GM18507 (cell line): ENCODE results near the gene SBNO2.
A peak's percentile ranks its signal among the peaks of the same experiment; 100 is the strongest.

ENCODE experiments used
- DNase-seq: peaks from one replicate; pipeline ENCODE4 v3.0.0; 2011; ENCODE audit warnings: low read depth; ENCODE audit not compliant: insufficient read length; ENCODE audit errors: extremely low spot score
- FAIRE-seq: peaks from 2 replicates; lab custom pipeline; 2011; peaks lifted over from hg19 to GRCh38; lab: Jason Lieb, UNC

Gene SBNO2

DNA sequence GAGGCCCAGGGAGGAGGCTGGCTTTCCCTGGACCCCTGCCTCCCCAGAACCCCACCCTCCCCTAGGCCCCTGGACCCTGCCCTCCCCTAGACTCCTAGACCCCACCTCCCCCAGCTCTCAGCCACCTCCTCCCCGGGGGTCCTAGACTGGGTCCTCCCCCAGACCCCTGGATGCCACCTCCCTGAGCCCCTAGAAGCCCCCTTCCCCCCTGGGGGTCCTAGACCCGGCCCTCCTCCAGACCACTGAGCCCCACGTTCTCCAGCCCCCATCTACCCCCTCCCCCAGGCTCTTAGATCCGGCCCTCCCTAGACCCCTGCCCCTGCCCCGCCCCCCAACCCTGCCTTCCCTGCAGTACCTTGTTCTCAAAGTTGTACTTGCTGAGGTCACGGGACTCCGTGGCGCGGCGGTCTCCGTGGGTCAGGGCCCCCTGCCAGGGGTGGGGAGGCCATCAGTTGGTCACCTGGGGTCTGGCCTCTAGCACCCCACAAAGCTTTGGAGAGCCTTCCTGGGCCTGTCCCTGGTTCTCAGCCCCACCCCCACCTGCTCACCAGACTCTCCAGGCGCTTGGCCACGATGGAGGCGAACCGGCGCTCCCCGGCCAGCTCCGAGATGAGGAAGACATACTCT is 62.3 kb downstream of the SBNO2 start:
- no peak for DNase-seq
- FAIRE-seq: no peak

DNA sequence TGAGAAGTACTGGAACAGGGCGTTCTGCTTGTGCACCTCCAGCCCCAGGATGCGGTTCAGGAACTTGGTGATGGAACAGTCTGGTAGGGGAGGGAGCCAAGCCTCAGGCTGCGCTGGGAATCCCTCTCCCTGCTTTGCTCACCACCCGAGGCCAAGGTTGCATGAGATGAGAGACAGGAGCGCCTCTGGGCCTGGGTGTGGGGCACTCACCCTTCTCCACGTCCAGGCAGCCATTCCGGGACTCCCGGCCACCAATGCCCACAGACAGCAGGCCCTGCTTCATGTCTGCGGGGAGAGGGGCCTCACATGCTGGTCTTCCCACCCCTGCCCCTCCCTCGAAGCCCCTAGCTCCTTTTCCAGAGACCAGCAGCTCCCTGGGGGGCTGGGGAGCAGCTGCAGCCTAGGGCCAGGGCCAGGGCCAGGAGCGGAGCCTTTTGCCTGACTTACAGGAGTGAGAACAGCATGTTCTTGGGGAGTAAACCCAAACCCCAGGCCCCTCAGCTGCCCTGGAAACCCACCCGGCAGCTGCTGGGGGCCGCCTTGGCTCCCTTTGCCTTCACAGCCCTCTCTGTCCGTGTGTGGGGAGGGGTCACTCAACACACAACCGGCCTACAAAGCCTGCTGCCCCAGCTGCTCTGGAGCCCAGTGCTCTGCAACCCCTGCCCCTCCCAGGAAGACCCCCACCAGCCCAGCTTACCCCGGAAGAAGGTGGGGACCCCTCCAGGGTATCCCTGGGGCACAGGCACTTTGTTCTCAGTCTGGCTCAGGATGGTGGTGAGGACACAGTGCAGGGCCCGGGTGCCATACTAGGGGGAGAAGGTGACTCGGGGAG is 63.0 kb downstream of the SBNO2 start:
- no peak for FAIRE-seq

DNA sequence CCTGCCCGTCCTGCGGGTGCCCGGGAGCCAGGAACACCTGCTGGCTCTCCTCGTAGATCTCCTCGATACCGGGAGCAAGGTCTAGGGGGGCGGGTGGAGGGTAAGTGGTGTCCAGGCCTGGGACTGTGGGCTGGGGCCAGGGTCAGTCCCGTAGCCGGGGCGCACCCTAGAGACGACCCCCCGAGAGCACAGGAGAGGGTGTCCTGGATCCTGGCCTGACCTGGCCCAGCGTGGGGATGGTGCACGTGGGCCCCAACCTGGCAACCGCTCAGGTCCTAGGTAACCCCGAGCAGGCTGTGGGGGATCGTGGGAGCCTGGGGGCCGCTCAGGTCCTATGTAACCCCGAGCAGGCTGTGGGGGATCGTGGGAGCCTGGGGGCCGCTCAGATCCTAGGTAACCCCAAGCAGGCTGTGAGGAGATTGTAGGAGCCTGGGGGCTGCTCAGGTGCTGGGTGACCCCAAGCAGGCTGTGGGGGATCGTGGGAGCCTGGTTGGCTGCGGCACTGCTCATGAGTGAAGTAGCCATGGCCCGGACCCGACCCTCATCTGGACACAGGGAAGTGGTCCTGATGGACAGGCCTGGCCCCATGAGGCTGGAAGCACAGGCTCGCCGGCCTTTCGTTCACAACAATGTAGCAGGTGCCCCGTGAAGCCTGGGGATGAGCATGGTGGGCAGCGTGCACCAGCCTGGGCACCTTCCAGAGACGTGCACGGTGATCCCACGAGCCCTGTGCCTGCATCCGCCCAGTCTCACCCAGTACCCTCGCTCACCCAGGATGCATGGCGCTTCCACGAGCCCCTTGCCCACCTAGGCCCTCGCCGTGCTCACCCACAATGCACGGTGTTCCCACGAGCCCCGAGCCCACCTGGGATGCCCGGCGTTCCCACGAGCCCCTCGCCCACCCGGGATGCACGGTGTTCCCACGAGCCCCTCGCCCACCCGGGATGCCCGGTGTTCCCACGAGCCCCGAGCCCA is 64.1 kb downstream of the SBNO2 start:
- no peak for FAIRE-seq

More for the DNA sequence above, 63.0 kb downstream of the SBNO2 start:
- DNase-seq: no peak

DNA sequence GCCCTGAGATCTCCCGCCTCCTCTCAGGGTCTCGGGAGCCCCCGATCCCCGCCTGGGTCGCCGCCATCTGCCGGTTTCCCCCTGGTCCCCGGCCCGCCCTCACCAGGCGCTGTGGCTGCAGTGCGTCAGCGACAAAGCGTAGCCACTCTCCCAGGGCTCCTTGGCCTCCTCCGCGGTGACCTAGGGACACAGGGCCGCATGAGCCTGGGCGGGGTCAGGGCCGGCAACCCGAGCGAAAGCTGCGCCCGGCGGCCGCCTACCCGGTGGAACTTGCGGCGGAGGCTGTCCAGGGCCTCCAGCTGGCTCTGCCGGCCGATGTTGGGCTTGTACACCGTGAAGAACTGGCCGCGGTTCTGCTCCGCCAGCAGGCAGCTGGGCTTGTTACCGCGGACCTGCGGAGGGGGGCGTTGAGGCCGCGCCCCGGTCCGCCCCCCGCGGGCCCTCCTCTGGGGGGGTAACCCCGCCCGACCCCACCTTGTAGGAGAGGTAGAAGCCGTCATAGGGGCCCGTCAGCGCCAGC is 65.0 kb downstream of the SBNO2 start:
- DNase-seq: no peak
- no peak for FAIRE-seq

More for the DNA sequence above, 64.1 kb downstream of the SBNO2 start:
- DNase-seq: no peak

DNA sequence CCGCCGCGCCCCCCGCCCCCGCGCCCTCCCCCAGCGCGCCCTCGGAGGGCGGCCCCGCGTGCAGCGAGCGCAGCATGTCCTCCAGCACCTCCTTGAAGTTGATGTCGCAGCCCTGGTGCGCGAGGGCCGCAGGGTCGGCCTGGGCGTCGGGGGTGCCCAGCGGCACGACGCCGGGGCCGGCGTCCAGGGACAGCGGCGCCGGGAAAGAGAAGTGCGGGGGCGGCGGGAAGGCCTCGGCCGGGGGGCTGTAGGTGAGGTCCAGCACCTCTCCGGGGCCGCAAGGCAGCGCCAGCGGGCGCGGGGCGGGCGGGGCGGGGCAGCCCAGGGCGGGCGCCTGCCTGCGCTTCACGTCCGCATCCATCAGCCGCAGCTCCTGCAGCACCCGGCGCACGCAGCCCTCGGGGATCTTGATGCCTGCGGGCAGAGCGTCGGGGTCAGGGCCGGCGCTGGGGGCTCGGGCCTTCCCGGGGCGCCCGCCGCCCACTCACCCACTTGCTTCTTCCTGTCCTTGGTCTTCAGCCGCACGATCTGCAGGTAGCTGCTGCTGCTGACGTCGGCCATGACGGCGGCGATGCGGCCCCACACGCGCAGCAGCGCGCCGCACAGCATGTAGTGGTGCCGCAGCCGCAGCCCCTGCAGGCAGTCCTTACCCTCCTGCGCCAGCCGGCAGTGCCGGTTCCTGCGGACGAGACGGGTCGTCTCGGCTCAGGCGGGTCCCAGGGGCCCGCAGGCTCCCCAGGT is 65.6 kb downstream of the SBNO2 start:
- DNase-seq (no peak), FAIRE-seq (no peak)

DNA sequence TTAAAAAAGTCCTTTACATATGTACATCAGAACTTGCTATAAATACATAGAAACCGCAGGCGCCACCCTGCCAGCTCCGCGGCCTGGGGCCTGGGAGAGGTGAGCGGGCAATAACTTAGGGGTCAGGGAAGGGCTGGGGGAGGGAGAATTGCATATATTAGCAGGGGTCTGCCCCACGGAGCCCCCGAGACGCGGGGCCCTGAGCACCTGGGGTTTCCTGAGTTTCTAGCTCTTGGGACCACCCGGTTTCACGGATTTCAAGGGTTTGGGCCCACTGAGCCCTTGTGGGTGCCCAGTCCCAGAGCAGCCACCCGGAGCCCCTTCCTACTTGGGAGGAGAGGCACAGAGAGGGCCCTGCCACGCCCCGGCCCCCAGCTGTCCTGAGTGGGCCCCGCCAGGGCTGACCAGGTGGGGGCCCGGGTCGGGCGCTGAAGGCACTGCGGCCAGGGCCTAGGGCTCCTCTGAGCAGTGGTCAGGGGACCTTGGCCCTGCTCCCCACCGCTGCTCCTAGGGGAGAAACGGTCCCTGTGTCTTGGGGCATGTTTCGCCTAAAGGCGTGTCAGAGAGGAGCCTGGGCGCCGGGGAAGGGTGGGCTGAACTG is 66.3 kb downstream of the SBNO2 start:
- FAIRE-seq: no peak
- DNase-seq: no peak

DNA sequence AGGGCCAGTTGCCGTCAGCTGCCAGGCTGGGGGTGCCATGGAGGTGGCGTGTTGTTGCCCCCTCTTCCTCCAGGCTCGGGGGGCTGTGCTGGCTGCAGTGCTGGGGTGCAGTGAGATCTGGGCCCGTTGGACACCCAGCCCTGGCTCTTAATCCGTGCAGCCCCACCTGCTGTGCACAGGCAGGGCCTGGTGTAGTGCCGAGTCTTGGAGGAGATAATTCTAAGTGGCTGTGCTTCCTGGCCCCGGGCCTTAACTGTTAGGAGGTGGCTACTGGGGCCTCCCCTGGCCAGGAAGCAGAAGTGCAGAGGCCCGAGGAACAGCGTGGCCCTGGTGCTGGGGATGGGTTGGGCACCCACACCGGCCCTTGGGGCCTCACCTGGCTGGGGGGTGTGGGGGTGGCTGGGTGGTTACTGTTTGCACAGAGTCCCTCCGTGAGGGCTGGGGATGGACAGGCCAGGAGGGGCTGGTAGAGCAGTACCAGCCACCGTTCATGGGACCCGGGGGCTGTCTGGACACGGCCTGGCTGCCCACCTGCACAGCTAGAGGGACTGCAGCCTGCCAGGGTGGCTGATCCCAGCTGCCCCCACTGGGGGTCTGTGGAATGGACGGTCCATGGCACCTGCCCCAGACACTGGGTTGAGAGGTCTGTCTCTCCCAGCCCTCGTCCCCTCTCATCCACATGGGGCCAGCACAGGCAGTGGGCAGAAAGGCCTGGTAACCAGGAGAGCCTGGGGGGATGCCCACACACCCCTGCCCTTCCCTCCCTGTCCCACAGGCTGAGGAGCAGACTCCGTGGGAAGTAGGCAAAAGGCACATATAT is 67.0 kb downstream of the SBNO2 start:
- no peak for FAIRE-seq
- no peak for DNase-seq

DNA sequence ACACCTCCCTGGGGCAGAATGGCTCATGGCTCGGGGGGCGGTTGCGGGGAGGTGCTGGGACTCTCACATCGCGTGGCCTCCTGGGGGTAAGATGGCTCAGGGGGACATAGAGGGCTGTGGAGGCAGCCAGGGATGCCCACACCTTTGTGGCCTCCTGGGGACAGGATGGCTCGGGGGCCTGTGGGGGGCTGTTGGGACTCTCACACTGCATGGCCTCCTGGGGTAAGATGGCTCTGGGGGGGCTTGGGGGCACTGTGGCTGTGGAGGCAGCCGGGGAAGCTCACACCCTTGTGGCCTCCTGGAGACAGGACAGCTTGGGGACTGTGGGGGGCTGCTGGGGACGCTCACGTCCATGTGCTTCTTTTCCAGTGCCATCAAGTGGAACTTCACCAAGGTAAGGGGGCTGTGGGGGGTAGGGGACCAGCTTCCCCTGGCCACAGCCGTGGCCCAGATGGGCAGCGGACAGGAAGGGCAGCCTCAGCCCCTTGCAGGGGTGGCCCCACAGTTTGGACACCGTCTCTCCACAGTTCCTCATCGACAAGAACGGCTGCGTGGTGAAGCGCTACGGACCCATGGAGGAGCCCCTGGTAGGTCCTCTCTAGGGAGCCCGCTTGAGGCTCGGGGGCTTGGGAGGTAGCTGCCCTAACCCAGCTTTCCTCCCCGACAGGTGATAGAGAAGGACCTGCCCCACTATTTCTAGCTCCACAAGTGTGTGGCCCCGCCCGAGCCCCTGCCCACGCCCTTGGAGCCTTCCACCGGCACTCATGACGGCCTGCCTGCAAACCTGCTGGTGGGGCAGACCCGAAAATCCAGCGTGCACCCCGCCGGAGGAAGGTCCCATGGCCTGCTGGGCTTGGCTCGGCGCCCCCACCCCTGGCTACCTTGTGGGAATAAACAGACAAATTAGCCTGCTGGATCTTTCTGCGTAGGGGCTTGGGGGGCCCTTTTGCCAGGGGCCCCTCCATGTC is 67.9 kb downstream of the SBNO2 start:
- no peak for DNase-seq
- FAIRE-seq: no peak

DNA sequence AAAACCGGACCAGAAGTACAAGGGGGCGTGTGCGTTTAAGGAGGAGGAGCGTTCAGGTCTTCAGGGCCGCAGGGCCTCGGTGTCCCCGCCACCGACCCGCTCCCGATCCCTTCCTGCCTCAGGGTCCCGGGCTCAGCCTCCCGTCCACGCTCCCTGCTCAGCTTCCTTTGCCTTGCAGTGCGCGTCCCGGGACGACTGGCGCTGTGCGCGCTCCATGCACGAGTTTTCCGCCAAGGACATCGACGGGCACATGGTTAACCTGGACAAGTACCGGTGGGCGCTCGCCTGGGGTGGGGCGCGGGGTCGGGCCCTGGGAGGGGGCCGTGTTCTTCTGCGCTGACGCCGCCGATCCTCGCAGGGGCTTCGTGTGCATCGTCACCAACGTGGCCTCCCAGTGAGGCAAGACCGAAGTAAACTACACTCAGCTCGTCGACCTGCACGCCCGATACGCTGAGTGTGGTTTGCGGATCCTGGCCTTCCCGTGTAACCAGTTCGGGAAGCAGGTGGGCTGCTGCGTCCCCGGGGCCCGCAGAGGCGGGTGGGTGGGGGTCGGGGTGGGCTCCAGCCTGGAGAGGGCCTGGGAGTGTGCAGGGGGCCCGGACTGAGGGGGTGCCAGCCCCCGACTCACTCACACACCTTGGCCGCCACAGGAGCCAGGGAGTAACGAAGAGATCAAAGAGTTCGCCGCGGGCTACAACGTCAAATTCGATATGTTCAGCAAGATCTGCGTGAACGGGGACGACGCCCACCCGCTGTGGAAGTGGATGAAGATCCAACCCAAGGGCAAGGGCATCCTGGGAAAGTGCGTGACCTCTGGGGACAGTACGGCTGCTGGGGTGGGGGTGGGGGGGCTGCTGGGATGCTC is 68.8 kb downstream of the SBNO2 start:
- DNase-seq: no peak
- no peak for FAIRE-seq

DNA sequence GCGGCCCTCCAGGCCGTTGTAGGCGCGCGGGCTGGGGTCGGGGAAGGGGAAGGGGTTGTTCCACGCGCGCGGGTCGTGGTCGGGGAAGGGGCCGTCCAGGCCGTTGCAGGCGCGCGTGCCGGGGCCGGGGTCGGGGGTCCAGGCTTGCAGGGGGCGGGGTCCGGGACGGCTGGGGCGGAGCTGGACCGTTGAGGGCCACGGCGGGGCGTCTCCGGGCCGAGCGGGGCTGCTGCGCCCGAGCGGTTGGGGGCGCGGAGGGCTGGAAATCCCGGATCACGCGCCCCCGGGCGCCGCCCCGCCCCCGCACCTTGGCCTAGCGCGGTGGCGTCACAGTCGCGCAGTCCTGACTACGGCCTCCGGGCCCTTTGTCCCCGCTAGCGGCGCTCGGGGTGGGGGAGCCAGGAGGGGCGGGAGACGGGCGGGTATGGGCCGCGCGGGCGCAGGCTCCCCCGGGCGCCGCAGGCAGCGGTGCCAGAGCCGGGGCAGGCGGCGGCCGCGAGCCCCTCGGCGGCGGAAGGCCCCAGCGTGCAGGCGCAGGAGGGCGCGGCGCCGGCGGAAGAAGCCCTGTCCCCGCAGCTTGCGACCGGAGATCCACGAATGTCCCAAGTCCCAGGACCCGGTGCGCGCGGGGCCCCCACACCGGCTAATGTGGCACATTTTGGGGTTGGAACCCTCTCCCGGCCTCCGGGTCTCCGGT is 69.6 kb downstream of the SBNO2 start:
- DNase-seq: no peak
- peak; percentile 42 for FAIRE-seq

DNA sequence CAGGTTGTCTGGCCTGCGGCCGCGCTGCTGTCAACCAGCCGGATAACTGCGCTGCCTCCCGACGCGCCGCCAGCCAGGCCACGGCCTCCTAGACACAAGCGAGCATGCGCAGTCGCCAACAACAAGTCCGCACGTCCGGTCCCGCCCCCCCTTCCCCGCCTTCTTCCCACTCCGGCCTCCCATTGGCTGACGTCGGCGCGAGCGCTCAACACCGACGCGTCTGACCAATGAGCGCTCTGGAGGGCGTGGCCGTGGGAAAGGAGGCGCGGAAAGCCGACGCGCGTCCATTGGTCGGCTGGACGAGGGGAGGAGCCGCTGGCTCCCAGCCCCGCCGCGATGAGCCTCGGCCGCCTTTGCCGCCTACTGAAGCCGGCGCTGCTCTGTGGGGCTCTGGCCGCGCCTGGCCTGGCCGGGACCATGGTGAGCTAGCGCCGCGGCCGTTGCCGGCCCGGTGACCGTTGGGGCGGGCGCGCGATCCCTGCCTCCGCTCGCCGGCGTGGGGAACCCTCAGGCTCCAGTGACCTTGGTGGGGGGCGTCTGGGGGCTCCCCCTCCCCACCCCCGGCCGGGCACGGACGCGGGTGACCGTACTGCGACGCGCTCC is 70.3 kb downstream of the SBNO2 start, which contains the start of gene GPX4:
Gene GPX4 (plus strand): TSS at position 287 of the 603 bp plus-strand sequence. CDS start 50 bp downstream, at position 337.
- FAIRE-seq (peak; percentile 99), DNase-seq (peak; percentile 95)

DNA sequence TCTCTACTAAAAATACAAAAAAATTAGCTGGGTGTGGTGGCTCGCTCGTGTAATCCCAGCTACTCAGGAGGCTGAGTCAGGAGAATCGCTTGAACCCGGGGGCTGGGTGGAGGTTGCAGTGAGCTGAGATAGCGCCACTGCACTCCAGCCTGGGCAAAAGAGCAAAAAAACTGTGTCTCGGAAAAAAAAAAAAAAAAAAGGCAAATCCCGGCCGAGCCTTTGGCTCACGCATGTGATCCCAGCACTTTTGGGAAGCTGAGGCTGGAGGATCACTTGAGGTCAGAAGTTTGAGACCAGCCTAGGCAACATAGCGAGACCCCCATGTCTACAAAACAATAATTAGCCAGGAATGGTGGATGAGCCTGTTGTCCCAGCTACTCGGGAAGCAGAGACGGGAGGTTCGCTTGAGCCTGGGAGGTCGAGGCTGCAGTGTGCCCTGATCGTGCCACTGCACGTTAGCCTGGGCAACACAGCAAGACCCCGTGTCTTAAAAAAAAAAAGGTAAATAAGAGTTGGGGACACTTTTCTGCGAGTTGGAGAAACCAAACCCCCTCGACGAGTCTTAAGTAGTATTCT is 70.8 kb downstream of the SBNO2 start:
- no peak for FAIRE-seq
- DNase-seq: no peak

DNA sequence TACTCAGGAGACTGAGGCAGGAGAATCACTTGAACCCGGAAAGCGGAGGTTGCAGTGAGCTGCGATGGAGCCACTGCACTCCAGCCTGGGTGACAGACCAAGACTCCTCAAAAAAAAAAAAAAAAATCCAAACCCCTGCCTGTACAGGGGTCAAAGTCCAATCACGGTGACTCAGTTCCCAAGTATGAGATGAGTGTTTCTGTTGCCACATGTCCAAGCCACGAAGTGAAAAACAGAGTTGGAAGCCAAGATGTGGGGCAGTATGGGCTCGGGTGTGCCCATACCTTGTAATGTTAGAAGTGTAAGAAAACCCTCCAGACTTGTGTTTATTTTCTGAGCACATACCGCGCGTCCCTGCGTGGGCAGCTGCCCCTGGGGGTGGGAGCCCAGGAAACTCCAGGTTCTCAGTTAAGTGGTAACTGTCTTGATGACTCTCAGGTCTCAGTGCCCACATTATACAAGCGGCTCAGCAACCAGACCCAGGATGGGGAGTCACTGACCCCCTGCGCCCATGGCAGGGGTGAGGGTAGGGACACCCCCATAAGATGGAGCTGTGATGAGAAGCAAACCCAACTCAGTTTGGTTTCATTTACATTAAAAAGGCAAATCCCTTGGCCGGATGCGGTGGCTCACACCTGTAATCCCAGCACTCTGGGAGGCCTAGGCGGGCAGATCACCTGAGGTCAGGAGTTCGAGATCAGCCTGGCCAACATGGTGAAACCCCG is 71.5 kb downstream of the SBNO2 start:
- FAIRE-seq (peak; percentile 85), DNase-seq (no peak)

DNA sequence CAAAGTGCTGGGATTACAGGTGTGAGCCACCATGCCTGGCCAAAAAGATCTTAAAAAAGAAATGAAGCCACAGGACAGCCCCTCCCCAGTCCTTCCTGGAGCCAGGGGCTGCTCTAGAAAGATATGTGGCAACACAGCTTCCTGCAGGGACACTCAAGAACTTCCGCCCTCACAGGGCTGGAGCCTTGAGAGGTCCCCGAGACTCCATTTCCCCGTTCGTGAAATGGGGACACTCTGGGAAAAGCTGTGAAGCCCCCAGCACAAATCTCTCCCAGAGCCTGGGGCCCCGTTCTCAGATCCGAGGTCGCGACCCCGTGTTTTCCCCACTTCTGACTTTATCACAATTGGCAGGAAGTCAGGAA is 72.8 kb downstream of the SBNO2 start:
- FAIRE-seq (no peak), DNase-seq (no peak)
